AML-193 (cell line): ENCODE results near the gene RHOT2.

Experiments
- DNase-seq, 2 experiments: peaks; one replicate each; lab custom pipeline; 2025; lab: John Stamatoyannopoulos, UW

The RHOT2 gene

GRCh38 chr16:700684-701584 is 33.0 kb downstream of the RHOT2 start:
- DNase-seq: no peak

- DNase-seq: no peak
Measured at GRCh38 chr16:702341-702740, 34.4 kb downstream of the RHOT2 start.

GRCh38 chr16:703406-703805 is 35.5 kb downstream of the RHOT2 start:
- no peak for DNase-seq

- DNase-seq: no peak
Measured at GRCh38 chr16:704047-704446, 36.1 kb downstream of the RHOT2 start.

- no peak for DNase-seq
Measured at GRCh38 chr16:704552-705380, 36.8 kb downstream of the RHOT2 start.

GRCh38 chr16:705431-706188 is 37.7 kb downstream of the RHOT2 start, which contains the start of gene FBXL16:
FBXL16 (minus strand) TSS chr16:705801; CDS start chr16:697405, 8,396 bp downstream.
- no peak for DNase-seq

- no peak for DNase-seq
Measured at GRCh38 chr16:706189-707061, 38.5 kb downstream of the RHOT2 start.

GRCh38 chr16:707062-707538 is 39.2 kb downstream of the RHOT2 start:
- DNase-seq: no peak

- no peak for DNase-seq
Measured at GRCh38 chr16:708019-708418, 40.1 kb downstream of the RHOT2 start.

GRCh38 chr16:708959-709358 is 41.0 kb downstream of the RHOT2 start:
- no peak for DNase-seq

- no peak for DNase-seq
Measured at GRCh38 chr16:709566-710499, 41.9 kb downstream of the RHOT2 start.

- no peak for DNase-seq
Measured at GRCh38 chr16:710500-711075, 42.7 kb downstream of the RHOT2 start.

- DNase-seq: no peak
Measured at GRCh38 chr16:711084-711483, 43.2 kb downstream of the RHOT2 start.

GRCh38 chr16:711548-712320 is 43.8 kb downstream of the RHOT2 start:
- peak; percentile 35 to 49 for DNase-seq

- peak in 1 of 2 experiments; percentile 18 for DNase-seq
Measured at GRCh38 chr16:712740-713250, 44.9 kb downstream of the RHOT2 start.

- no peak for DNase-seq
Measured at GRCh38 chr16:714079-714478, 46.1 kb downstream of the RHOT2 start.

- peak; percentile 73 to 74 for DNase-seq
Measured at GRCh38 chr16:714558-715476, 46.9 kb downstream of the RHOT2 start, which contains the start of gene METRN. METRN (plus strand) TSS chr16:715118; CDS start chr16:715290, 172 bp downstream.
